ENCODE measurements around the gene PXYLP1. TPM values are rescaled to one million over a fixed set of nuclear protein-coding genes. Genes with fewer than 3 reads are reported as not detected.
A peak's percentile ranks its signal among the peaks of the same experiment; 100 is the strongest.

The PXYLP1 gene
- total and polyA plus RNA-seq, 9 of the 15 experiments (the other 6 are each of a cell fraction or from before 2014, with no cell fraction given), result 0.80 to 2.9 (median 1.3) TPM

- H3K4me1 ChIP-seq (replicated peaks in 1 of 2; ENCODE audit: control insufficient read depth in 2 of 2, insufficient read depth in 2 of 2, low read length in 2 of 2), result peaks cover 0 to 5% of the 10 kb centered on the region in 2 experiments; a peak in 3 of 5 replicates
- H3K9me1 ChIP-seq (ENCODE audit: control insufficient read depth, insufficient read depth, low read length), result no peaks in the 10 kb centered on the region
- intact Hi-C loops (cut with micrococcal nuclease), result loop anchor here (5.0 kb wide), 1 partner anchor 46 kb away; the partner anchor contains the start of gene PXYLP1
- H3K9me3 ChIP-seq (replicated peaks; ENCODE audit: control insufficient read depth, insufficient read depth, low read depth, low read length), result no peaks in the 10 kb centered on the region
- DNase-seq (ENCODE audit: extremely low read depth in 1 of 4, low spot score in 3 of 4), result no peak
- BruUV-seq (replicated peaks), result no TSS peak
- H3K4me2 ChIP-seq (ENCODE audit: insufficient read depth, low read length), result no peak overlapping the region
- 0 out of 2 replicates have a peak, but pooled peaks cover 2% of the 10 kb centered on the region for H4K20me1 ChIP-seq (replicated peaks; ENCODE audit: control insufficient read depth, insufficient read depth, low read length)
- H3K4me3 ChIP-seq, result no peak overlapping the region
- ChIA-PET CTCF (ENCODE audit: low intra/inter-chr PET ratio) (no interaction called here), POLR2A (interaction anchor here (0.5 to 1.0 kb wide), 2 partner anchors 33 to 74 kb away, joined by 3 read pairs; no protein-coding TSS in a partner anchor)
- peak overlapping the region; percentile 19; the same call in 1 of the 2 replicates for H2AFZ ChIP-seq (ENCODE audit: low read depth, low read length)
- ATAC-seq, result no peak
- peaks cover 5 to 32% of the 10 kb centered on the region in 2 experiments; a peak in 4 of 5 replicates for H3K27me3 ChIP-seq (ENCODE audit: control insufficient read depth in 2 of 2, insufficient read depth in 2 of 2, low read length in 2 of 2)
- H3K27ac ChIP-seq (ENCODE audit: extremely low read depth, low read depth, low read length), result no peak overlapping the region
- FAIRE-seq, result no peak
- no peak for TF ChIP-seq U2AF1 (optimal IDR thresholded peaks at IDR 0.05; ENCODE audit: low read depth, low read length)
- no peak for TF ChIP-seq ZKSCAN1 (IDR thresholded peaks at IDR 0.05; ENCODE audit: low read depth, low read length)
- TF ChIP-seq PTTG1 (tag; IDR thresholded peaks at IDR 0.05; ENCODE audit: low read depth), result no peak
- no peaks in the 10 kb centered on the region for H3K79me2 ChIP-seq (ENCODE audit: control insufficient read depth, insufficient read depth, low read length)
- in situ Hi-C loops (cut with MboI), result no loop called here
- 29% methylated on average over 17 of the region's 17 CpGs for WGBS (ENCODE audit: insufficient coverage, low coverage, missing lambda C conversion rate)
- no peak overlapping the region for H3K9ac ChIP-seq (ENCODE audit: insufficient read depth in 1 of 2, low read depth in 2 of 2, low read length in 2 of 2)
- H3K36me3 ChIP-seq (ENCODE audit: control insufficient read depth, insufficient read depth, low read length), result no peaks in the 10 kb centered on the region
These were observed 46.8 kb downstream of the PXYLP1 start for GRCh38 chr3:141278196-141279076.

Data from K562 (cell line).